ENCODE results near the gene DCAKD. TPM values are rescaled to one million over a fixed set of nuclear protein-coding genes. Genes with fewer than 3 reads are reported as not detected.

Gene DCAKD
- total RNA-seq, 1 experiment from 2014 or later: 31.9 TPM

DNA sequence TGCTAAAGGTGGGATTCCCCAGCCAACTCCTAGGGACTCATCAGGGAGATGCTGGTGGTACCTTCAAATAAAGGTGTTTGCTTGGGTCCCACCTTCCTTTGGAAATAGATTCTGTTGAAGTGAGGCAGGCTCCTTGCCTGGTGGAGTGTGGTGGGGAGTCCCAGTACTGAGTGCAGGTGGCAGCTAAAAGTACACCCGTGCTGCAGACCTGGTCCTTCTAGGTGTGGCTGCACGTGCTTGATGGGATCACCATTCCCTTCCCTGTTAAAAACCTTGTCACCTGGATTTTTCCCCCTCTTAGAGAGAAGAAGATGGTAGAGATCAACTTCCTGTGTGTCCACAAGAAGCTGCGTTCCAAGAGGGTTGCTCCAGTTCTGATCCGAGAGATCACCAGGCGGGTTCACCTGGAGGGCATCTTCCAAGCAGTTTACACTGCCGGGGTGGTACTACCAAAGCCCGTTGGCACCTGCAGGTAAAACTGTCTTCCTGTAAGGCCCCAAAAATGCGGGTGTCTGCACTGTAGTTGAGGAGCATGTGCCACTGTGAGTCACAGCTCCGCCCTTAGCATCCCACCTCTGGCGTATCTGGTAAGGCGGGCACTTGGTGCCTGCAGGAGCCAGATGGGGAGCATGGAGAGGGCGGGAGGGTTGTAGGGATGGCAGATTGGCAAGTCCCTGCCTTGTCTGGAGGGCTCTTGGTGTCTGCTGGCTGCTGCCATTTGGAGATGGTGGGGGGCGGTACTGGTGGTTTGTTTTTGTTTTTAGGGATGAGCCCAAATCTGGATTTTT, 46.8 kb upstream of the DCAKD start:
- no peaks in the 10 kb centered on the region for H3K27me3 ChIP-seq (ENCODE audit: insufficient read depth, low read length)
- DNase-seq (ENCODE audit: low read depth, low spot score): no peak
- intact Hi-C loops (cut with micrococcal nuclease): loop anchor here (10.0 kb wide), 1 partner anchor 323 kb away; no protein-coding TSS in a partner anchor
- no peak overlapping the region for H3K9ac ChIP-seq (ENCODE audit: low read length)
- no peak for ATAC-seq
- H4K20me1 ChIP-seq (ENCODE audit: insufficient read depth): no peaks in the 10 kb centered on the region
- H3K9me3 ChIP-seq (ENCODE audit: control insufficient read depth in 1 of 2, insufficient read depth in 1 of 2, low read depth in 1 of 2, low read length in 2 of 2): no peaks in the 10 kb centered on the region
- H3K79me2 ChIP-seq (ENCODE audit: insufficient read depth, low read length): peaks cover 12% of the 10 kb centered on the region
- ChIA-PET RAD21 (ENCODE audit: low non-redundant PET in 1 of 2, low total read pairs in 2 of 2, uncharacterized antibody in 2 of 2, unreplicated experiment in 2 of 2) (interaction anchor here (1.0 to 1.4 kb wide), 2 partner anchors 178 to 324 kb away, joined by 3 to 4 read pairs; no protein-coding TSS in a partner anchor), CTCF (interaction anchor here (1.0 to 1.7 kb wide), 11 partner anchors 11 to 198 kb away, joined by 3 to 10 read pairs (median 4); partner anchors contain the start of genes ACBD4 and NMT1), POLR2A (no interaction called here)
- H2AFZ ChIP-seq (ENCODE audit: low read depth, low read length, poor library complexity, severe bottlenecking): no peak overlapping the region
- no peak for TF ChIP-seq EZH2phosphoT487 (IDR thresholded peaks at IDR 0.05; ENCODE audit: borderline replicate concordance)
- TF ChIP-seq ZNF274 (IDR thresholded peaks at IDR 0.05; ENCODE audit: low read depth, low read length): no peak
- no peak for TF ChIP-seq ZFX (IDR thresholded peaks at IDR 0.05)
- no peak for TF ChIP-seq RAD21 (IDR thresholded peaks at IDR 0.05; ENCODE audit: low read depth)
- H3K4me3 ChIP-seq (replicated peaks in 1 of 2; ENCODE audit: low read depth in 1 of 2, low read length in 2 of 2): no peak overlapping the region
- H3K36me3 ChIP-seq (ENCODE audit: control insufficient read depth in 1 of 2, insufficient read depth in 2 of 2, low read length in 2 of 2): peaks cover 48 to 62% of the 10 kb centered on the region in 2 experiments
- H3K9me2 ChIP-seq (ENCODE audit: insufficient read depth): no peaks in the 10 kb centered on the region
- no TSS peak for BruUV-seq (replicated peaks)
- H3K4me2 ChIP-seq (ENCODE audit: low read length): no peak overlapping the region
- peak overlapping the region; percentile 19; the same call in 1 of the 2 replicates for H3K27ac ChIP-seq (ENCODE audit: low read depth, low read length)
- H3K4me1 ChIP-seq (ENCODE audit: control insufficient read depth in 1 of 2, insufficient read depth in 2 of 2, low read length in 2 of 2): peaks cover 0 to 6% of the 10 kb centered on the region in 2 experiments; a peak in 1 of 4 replicates

DNA sequence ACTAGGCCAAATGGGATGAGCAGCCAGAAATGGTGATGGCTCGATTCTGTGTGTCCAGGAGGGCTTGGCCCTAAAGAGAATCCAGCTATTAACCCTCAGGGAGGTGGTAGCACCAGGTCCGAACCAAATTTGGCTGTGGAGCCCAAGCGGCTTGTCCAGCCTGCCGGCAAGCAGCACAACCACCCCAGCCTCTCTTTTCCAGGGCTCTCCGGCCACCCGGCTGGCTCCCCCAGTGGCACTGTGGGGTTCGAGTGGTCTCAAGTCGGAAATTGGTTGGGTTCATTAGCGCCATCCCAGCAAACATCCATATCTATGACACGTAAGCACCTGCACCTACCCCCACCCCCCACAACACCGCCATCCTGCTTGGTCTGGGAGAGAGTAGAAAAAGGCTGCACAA, 45.5 kb upstream of the DCAKD start:
- H3K4me1 ChIP-seq (ENCODE audit: control insufficient read depth in 1 of 2, insufficient read depth in 2 of 2, low read length in 2 of 2): peaks cover 3 to 19% of the 10 kb centered on the region in 2 experiments
- H3K79me2 ChIP-seq (ENCODE audit: insufficient read depth, low read length): peaks cover 23% of the 10 kb centered on the region
- H3K9me3 ChIP-seq (ENCODE audit: control insufficient read depth in 1 of 2, insufficient read depth in 1 of 2, low read depth in 1 of 2, low read length in 2 of 2): no peaks in the 10 kb centered on the region
- ATAC-seq (no peak), DNase-seq (ENCODE audit: low read depth, low spot score) (no peak)
- no peak overlapping the region for H3K4me3 ChIP-seq (replicated peaks in 1 of 2; ENCODE audit: low read depth in 1 of 2, low read length in 2 of 2)
- POLR2A ChIA-PET: no interaction called here
- no peaks in the 10 kb centered on the region for H4K20me1 ChIP-seq (ENCODE audit: insufficient read depth)
- RAD21 ChIA-PET (ENCODE audit: low non-redundant PET in 1 of 2, low total read pairs in 2 of 2, uncharacterized antibody in 2 of 2, unreplicated experiment in 2 of 2): no interaction called here
- intact Hi-C loops (cut with micrococcal nuclease): loop anchor here (1.0 to 10.0 kb wide), 2 partner anchors 36 to 322 kb away; no protein-coding TSS in a partner anchor
- no peak overlapping the region for H3K9ac ChIP-seq (ENCODE audit: low read length)
- no peak for TF ChIP-seq SP1 (IDR thresholded peaks at IDR 0.05; ENCODE audit: low read depth)
- no peak for TF ChIP-seq EGR1 (IDR thresholded peaks at IDR 0.05; ENCODE audit: low read depth)
- TF ChIP-seq JUND (IDR thresholded peaks at IDR 0.05): no peak
- H3K4me2 ChIP-seq (ENCODE audit: low read length): no peak overlapping the region
- CTCF ChIA-PET: interaction anchor here (0.6 to 1.1 kb wide), 2 partner anchors 37 to 38 kb away, joined by 3 read pairs; partner anchors contain the start of gene ACBD4
- H3K9me2 ChIP-seq (ENCODE audit: insufficient read depth): no peaks in the 10 kb centered on the region
- H3K27me3 ChIP-seq (ENCODE audit: insufficient read depth, low read length): no peaks in the 10 kb centered on the region
- H3K27ac ChIP-seq (ENCODE audit: low read depth, low read length): no peak overlapping the region
- H3K36me3 ChIP-seq (ENCODE audit: control insufficient read depth in 1 of 2, insufficient read depth in 2 of 2, low read length in 2 of 2): peaks cover 41 to 57% of the 10 kb centered on the region in 2 experiments
- H2AFZ ChIP-seq (ENCODE audit: low read depth, low read length, poor library complexity, severe bottlenecking): no peak overlapping the region
- no TSS peak for BruUV-seq (replicated peaks)
